SK-N-SH (cell line): ENCODE results near the gene UBN2.

Source experiments
- CTCF ChIP-seq: fragments of 200-600 bp; sonication (generic); IDR thresholded peaks from 2 replicates; pipeline ENCODE4 v1.6.1; 2017; ENCODE audit warnings: antibody characterized with exemption, mild to moderate bottlenecking, moderate library complexity
- EZH2phosphoT487 ChIP-seq: fragments of 200-600 bp; sonication (generic); IDR thresholded peaks from 2 replicates; pipeline ENCODE4 v1.6.1; 2017; ENCODE audit warnings: low read depth, mixed run types, mild to moderate bottlenecking, antibody characterized with exemption, moderate library complexity, borderline replicate concordance
- GATA2 ChIP-seq: sonication (generic); formaldehyde crosslinking; IDR thresholded peaks from 2 replicates; pipeline ENCODE4 v1.5.0; 2020; ENCODE audit warnings: mild to moderate bottlenecking, missing genetic modification reagents
- MXI1 ChIP-seq: IDR thresholded peaks from 2 replicates; pipeline ENCODE4 v1.6.1; 2012; ENCODE audit warnings: mild to moderate bottlenecking, low read depth, low read length, improper control_type of control experiment
- TAF1 ChIP-seq: IDR thresholded peaks from 2 replicates; pipeline ENCODE4 v1.6.1; 2012; ENCODE audit warnings: low read depth, mild to moderate bottlenecking, low read length, moderate library complexity, borderline replicate concordance

- no peak for TF ChIP-seq CTCF
- TF ChIP-seq MXI1, result no peak
- no peak for TF ChIP-seq EZH2phosphoT487
- no peak for TF ChIP-seq GATA2 (CRISPR knock-in tag)
- no peak for TF ChIP-seq TAF1
Observed at GRCh38 chr7:139354729-139355128, 123.7 kb downstream of the UBN2 start.
